Measurements from ENCODE around the gene PRR13.
A peak's percentile ranks its signal among the peaks of the same experiment; 100 is the strongest.

The PRR13 gene

DNA sequence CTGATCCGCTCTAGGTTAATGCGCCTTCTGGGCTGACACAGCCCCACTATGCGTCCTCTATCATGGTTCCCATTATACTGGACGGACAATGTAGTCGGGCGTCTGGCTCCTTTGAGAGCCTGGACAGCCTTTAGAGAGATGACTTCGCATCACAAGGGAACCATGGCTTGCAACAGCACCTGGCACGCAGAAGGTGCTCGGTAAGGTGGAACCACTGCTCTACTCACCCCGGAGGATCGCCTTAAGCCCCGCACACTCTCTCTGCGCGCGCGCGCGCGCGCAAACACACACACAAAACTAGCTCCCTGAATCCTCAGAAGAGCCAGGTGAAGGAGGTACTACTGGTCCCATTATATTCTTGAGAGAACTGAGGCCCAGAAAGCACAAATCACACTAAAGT lies 50.7 kb downstream of the PRR13 start:
- peaks cover 9% of the 10 kb centered on the region for H3K36me3 Mint-ChIP-seq (ENCODE audit: low read depth)
- H3K27me3 Mint-ChIP-seq (ENCODE audit: low read depth): no peaks in the 10 kb centered on the region
- H3K4me3 Mint-ChIP-seq: peak overlapping the region; percentile 86 to 88 (median 88)
- peaks cover 47% of the 10 kb centered on the region for H3K4me1 Mint-ChIP-seq
- no peaks in the 10 kb centered on the region for H3K9me3 Mint-ChIP-seq
- peak overlapping the region; percentile 90 to 97 (median 95) for H3K27ac Mint-ChIP-seq
- TF ChIP-seq, protein P1, sequence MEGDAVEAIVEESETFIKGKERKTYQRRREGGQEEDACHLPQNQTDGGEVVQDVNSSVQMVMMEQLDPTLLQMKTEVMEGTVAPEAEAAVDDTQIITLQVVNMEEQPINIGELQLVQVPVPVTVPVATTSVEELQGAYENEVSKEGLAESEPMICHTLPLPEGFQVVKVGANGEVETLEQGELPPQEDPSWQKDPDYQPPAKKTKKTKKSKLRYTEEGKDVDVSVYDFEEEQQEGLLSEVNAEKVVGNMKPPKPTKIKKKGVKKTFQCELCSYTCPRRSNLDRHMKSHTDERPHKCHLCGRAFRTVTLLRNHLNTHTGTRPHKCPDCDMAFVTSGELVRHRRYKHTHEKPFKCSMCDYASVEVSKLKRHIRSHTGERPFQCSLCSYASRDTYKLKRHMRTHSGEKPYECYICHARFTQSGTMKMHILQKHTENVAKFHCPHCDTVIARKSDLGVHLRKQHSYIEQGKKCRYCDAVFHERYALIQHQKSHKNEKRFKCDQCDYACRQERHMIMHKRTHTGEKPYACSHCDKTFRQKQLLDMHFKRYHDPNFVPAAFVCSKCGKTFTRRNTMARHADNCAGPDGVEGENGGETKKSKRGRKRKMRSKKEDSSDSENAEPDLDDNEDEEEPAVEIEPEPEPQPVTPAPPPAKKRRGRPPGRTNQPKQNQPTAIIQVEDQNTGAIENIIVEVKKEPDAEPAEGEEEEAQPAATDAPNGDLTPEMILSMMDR (IDR thresholded peaks at IDR 0.05; ENCODE audit: unreplicated experiment in 3 of 3): no peak

DNA sequence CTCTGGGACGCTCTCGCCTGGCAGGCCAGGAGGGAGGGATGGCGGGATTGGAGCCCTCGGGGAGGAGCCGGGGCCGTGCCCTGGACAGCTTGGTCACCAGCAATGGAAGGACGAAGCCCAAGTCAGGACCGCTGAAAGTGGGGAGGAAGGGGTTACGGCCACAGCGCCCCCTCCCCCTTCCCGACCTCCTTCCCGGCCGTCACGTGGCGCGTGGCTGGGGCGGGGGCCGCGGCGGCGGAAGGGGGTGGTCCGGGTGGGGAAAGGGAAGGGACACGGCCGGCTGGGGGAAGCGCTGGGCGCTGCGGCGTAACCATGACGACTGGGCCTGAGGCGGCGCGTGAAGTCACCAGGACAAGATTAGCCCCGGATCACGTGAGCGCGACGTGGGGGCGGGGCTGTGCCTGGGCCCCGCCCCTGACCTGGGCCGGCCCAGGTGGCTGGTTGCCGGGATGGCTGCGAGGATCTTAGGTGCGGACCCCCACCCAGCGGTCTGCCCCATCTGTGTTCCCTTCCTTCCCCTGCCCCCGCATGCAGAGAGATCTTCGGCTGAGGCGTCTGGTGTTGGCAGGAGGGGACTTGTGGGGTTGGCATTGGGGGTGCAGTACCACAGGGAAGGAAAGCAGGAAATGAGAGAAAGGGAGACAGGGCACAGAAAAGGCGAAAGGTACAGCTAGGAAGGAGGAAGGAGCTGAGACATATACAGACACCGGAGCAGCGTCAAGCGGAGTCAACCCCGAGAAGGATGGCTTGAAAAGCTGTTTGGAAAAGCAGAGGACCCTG lies 51.5 kb downstream of the PRR13 start:
- H3K4me1 Mint-ChIP-seq: peaks cover 55% of the 10 kb centered on the region
- TF ChIP-seq, protein P1 (IDR thresholded peaks at IDR 0.05; ENCODE audit: unreplicated experiment in 3 of 3): no peak
- no peaks in the 10 kb centered on the region for H3K27me3 Mint-ChIP-seq (ENCODE audit: low read depth)
- peaks cover 5% of the 10 kb centered on the region for H3K36me3 Mint-ChIP-seq (ENCODE audit: low read depth)
- no peaks in the 10 kb centered on the region for H3K9me3 Mint-ChIP-seq
- peak overlapping the region; percentile 90 to 97 (median 95) for H3K27ac Mint-ChIP-seq
- peak overlapping the region; percentile 86 to 88 (median 88) for H3K4me3 Mint-ChIP-seq

DNA sequence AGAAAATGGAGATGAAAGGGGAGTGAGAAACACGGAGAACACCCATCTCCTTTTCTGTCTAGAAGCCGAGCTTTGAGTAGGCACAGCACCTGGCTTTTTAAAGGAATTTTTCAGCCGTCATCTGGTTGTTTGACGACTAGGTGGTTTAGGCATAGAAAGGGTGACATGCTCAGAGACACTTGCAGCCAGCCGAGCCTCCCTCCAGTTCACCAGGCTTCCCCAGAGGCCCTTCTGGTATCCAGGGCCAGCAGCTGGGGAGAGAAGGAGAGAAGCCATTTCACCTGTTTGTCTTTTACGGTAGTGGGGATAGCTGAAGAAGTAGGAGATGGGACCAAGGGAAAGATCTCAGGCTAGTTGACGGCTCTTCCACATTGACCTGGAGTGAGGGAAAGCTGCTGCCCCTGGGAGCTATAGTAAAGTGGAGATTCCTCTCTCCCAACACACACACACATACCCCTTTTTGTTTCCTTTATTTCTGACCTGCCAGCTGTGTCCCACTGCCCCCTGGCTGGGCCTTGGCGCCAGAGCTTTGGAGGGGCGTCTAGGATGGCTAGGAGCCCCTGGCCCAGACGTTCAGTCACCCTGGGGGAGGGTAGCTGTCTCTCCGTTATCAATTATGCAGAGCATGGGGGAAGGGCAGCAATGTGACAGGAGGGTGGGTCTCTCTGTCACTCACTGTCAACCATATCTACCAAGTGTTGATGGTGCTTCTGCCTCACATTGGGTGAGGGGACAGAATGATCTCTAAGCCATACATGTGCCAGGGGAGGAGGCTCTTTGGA lies 52.3 kb downstream of the PRR13 start:
- Mint-ChIP-seq H3K4me3 (peak overlapping the region; percentile 86 to 88 (median 88)), H3K36me3 (ENCODE audit: low read depth) (peaks cover 5% of the 10 kb centered on the region), H3K4me1 (peaks cover 63% of the 10 kb centered on the region), H3K27ac (peak overlapping the region; percentile 90 to 97 (median 95)), H3K27me3 (ENCODE audit: low read depth) (no peaks in the 10 kb centered on the region), H3K9me3 (no peaks in the 10 kb centered on the region)
- TF ChIP-seq, protein P1 (IDR thresholded peaks at IDR 0.05; ENCODE audit: unreplicated experiment in 3 of 3): no peak
